ENCODE data around the gene HDAC10. TPM values are rescaled to one million over a fixed set of nuclear protein-coding genes. Genes with fewer than 3 reads are reported as not detected.

The HDAC10 gene
- total RNA-seq, 2 donors from 2014 or later = 55.2 to 60.0 TPM

- no peaks in the 10 kb centered on the region for H3K9me3 ChIP-seq
- H3K27me3 ChIP-seq (replicated peaks; ENCODE audit: insufficient read depth) = no peaks in the 10 kb centered on the region
- H3K27ac ChIP-seq = no peak overlapping the region
- DNase-seq (ENCODE audit: low spot score) (no peak), ATAC-seq (ENCODE audit: insufficient number of reproducible peaks, low FRiP score, low read depth) (no peak)
- no peak overlapping the region for H3K4me3 ChIP-seq
- peaks cover 56% of the 10 kb centered on the region for H3K36me3 ChIP-seq
- TF ChIP-seq CTCF (IDR thresholded peaks at IDR 0.05) = no peak
- no peaks in the 10 kb centered on the region for H3K4me1 ChIP-seq (ENCODE audit: control insufficient read depth in 1 of 2, low read depth in 2 of 2)
These were observed 33.4 kb downstream of the HDAC10 start for GRCh38 chr22:50217543-50218152.

DNA sequence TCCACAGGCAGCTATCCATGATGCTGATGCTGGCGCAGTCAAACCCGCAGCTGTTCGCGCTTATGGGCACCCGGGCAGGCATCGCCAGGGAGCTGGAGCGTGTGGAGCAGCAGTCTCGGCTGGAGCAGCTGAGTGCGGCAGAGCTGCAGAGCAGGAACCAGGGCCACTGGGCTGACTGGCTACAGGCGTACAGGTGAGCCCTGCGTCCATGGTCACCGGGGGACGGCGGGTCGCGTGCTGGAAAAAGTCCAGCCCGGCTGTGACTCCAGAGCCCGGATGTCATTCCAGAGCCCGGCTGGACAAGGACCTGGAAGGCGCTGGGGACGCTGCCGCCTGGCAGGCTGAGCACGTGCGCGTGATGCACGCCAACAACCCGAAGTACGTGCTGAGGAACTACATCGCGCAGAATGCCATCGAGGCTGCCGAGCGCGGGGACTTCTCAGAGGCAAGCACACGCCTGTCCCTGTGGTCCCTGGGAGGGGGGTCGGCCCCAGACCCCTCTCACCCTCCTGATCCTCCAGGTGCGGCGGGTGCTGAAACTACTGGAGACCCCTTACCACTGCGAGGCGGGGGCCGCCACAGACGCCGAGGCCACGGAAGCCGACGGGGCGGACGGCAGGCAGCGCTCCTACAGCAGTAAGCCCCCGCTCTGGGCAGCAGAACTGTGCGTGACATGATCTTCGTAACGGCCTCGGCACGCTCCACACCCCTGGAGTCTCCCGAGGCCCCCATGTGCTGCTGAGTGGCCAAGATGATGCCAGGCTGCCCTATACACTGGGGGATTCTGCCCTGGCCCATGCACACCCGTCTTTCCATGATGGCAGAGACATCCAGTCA, 34.2 kb downstream of the HDAC10 start:
- Histone ChIP-seq H3K4me3 (no peak overlapping the region), H3K9me3 (no peaks in the 10 kb centered on the region), H3K4me1 (ENCODE audit: control insufficient read depth in 1 of 2, low read depth in 2 of 2) (no peaks in the 10 kb centered on the region), H3K36me3 (peaks cover 49% of the 10 kb centered on the region), H3K27me3 (replicated peaks; ENCODE audit: insufficient read depth) (no peaks in the 10 kb centered on the region), H3K27ac (no peak overlapping the region)
- ATAC-seq (ENCODE audit: insufficient number of reproducible peaks, low FRiP score, low read depth) = no peak
- no peak for TF ChIP-seq CTCF (IDR thresholded peaks at IDR 0.05)
- DNase-seq (ENCODE audit: low spot score) = no peak

- Histone ChIP-seq H3K36me3 (peaks cover 43% of the 10 kb centered on the region), H3K27me3 (replicated peaks; ENCODE audit: insufficient read depth) (no peaks in the 10 kb centered on the region), H3K27ac (no peak overlapping the region), H3K4me3 (no peak overlapping the region), H3K4me1 (ENCODE audit: control insufficient read depth in 1 of 2, low read depth in 2 of 2) (no peaks in the 10 kb centered on the region), H3K9me3 (no peaks in the 10 kb centered on the region)
- TF ChIP-seq CTCF (IDR thresholded peaks at IDR 0.05) = no peak
- DNase-seq (ENCODE audit: low spot score) = no peak
- no peak for ATAC-seq (ENCODE audit: insufficient number of reproducible peaks, low FRiP score, low read depth)
These were observed 34.9 kb downstream of the HDAC10 start for GRCh38 chr22:50216055-50216683.

- TF ChIP-seq CTCF (IDR thresholded peaks at IDR 0.05) = no peak
- Histone ChIP-seq H3K36me3 (peaks cover 42% of the 10 kb centered on the region), H3K4me1 (ENCODE audit: control insufficient read depth in 1 of 2, low read depth in 2 of 2) (no peaks in the 10 kb centered on the region), H3K27me3 (replicated peaks; ENCODE audit: insufficient read depth) (no peaks in the 10 kb centered on the region), H3K4me3 (no peak overlapping the region), H3K9me3 (no peaks in the 10 kb centered on the region), H3K27ac (no peak overlapping the region)
- DNase-seq (ENCODE audit: low spot score) (no peak), ATAC-seq (ENCODE audit: insufficient number of reproducible peaks, low FRiP score, low read depth) (no peak)
These were observed 35.6 kb downstream of the HDAC10 start for GRCh38 chr22:50215297-50216054.
